ENCODE measurements around the gene MMP2. TPM values are rescaled to one million over a fixed set of nuclear protein-coding genes. Genes with fewer than 3 reads are reported as not detected.
A peak's percentile ranks its signal among the peaks of the same experiment; 100 is the strongest.

MMP2 gene
- total and polyA plus RNA-seq, 2 of the 8 experiments (the other 6 are each of a cell fraction or from before 2014, with no cell fraction given), result 33.6 to 58.2 TPM

- Histone ChIP-seq H3K9me3 (ENCODE audit: insufficient read depth in 2 of 2, low read depth in 1 of 2, low read length in 1 of 2) (no peaks in the 10 kb centered on the region), H3K4me3 (ENCODE audit: extremely low read depth in 1 of 4, insufficient read depth in 2 of 4, low read depth in 3 of 4, low read length in 4 of 4) (no peak overlapping the region), H3K14ac (ENCODE audit: insufficient read length) (no peak overlapping the region), H2AK5ac (ENCODE audit: low read depth, low read length) (no peak overlapping the region), H3K23me2 (ENCODE audit: low read depth, low read length) (no peaks in the 10 kb centered on the region), H3K9ac (replicated peaks in 1 of 4; ENCODE audit: extremely low read depth in 1 of 4, low read depth in 3 of 4, low read length in 3 of 4) (no peak overlapping the region), H3K23ac (ENCODE audit: insufficient read length) (no peak overlapping the region), H3K4me1 (replicated peaks in 1 of 4; ENCODE audit: control insufficient read depth in 3 of 4, insufficient read depth in 4 of 4, low read length in 3 of 4) (peaks cover 0 to 4% (median 0%) of the 10 kb centered on the region in 4 experiments; a peak in 4 of 7 replicates), H2AFZ (ENCODE audit: low read length) (no peak overlapping the region), H3K79me1 (ENCODE audit: low read depth, low read length) (no peaks in the 10 kb centered on the region), H2BK15ac (ENCODE audit: low read length) (no peak overlapping the region), H2BK20ac (ENCODE audit: low read length) (no peak overlapping the region), H2BK120ac (replicated peaks; ENCODE audit: low read depth, low read length) (no peak overlapping the region), H4K20me1 (replicated peaks in 1 of 2; ENCODE audit: control insufficient read depth in 1 of 2, insufficient read depth in 2 of 2, low read length in 2 of 2) (no peaks in the 10 kb centered on the region), H3K18ac (ENCODE audit: extremely low read depth, low read length) (no peak overlapping the region), H3K4me2 (ENCODE audit: insufficient read depth in 1 of 2, low read depth in 2 of 2, low read length in 2 of 2) (no peak overlapping the region), H3K4ac (replicated peaks; ENCODE audit: insufficient read length, low read depth, low read length) (no peak overlapping the region), H3K27ac (ENCODE audit: low read depth, low read length) (no peak overlapping the region), H4K8ac (ENCODE audit: extremely low read depth, insufficient read depth, low read length) (no peak overlapping the region), H3K36me3 (ENCODE audit: control insufficient read depth in 2 of 4, insufficient read depth in 4 of 4, low read length in 3 of 4) (no peaks in the 10 kb centered on the region), H2BK5ac (ENCODE audit: low read depth, low read length) (no peak overlapping the region), H3K27me3 (replicated peaks in 1 of 4; ENCODE audit: control insufficient read depth in 3 of 4, extremely low read depth in 1 of 4, insufficient read depth in 3 of 4, low read length in 3 of 4) (peaks cover 0 to 1% (median 0%) of the 10 kb centered on the region in 4 experiments; a peak in 5 of 7 replicates), H2BK12ac (ENCODE audit: low read depth, low read length) (no peak overlapping the region; the same call in 1 of the 2 replicates), H4K91ac (replicated peaks; ENCODE audit: insufficient read length, low read length) (no peak overlapping the region), H4K5ac (ENCODE audit: insufficient read length, low read depth, low read length) (no peak overlapping the region), H3K79me2 (ENCODE audit: control insufficient read depth in 1 of 2, insufficient read depth in 2 of 2, low read length in 2 of 2) (no peaks in the 10 kb centered on the region), H3K56ac (replicated peaks; ENCODE audit: insufficient read length, low read depth, low read length) (no peak overlapping the region)
- CTCF ChIA-PET (ENCODE audit: partially characterized antibody), result interaction anchor here (0.6 to 19.1 kb wide), 19 partner anchors 9 to 406 kb away, joined by 3 to 446 read pairs (median 6); partner anchors contain the start of gene SLC6A2
- POLR2A ChIA-PET (ENCODE audit: partially characterized antibody), result interaction anchor here (1.8 kb wide), 1 partner anchor 14 kb away, joined by 4 read pairs; no protein-coding TSS in a partner anchor
- TF ChIP-seq CBX8 (IDR thresholded peaks at IDR 0.05; ENCODE audit: borderline replicate concordance, low read depth, low read length) (no peak), KDM1A (IDR thresholded peaks at IDR 0.05; ENCODE audit: borderline replicate concordance, low read length) (peak; percentile 78; the same call in 1 of the 2 replicates)
- 91% methylated on average over 4 of the region's 4 CpGs; no CpG with 5 or more reads in 1 of the 2 experiments for WGBS, 2 experiments (ENCODE audit: extremely low coverage in 1 of 2, insufficient coverage in 1 of 2, insufficient read length in 1 of 2, insufficient replicate concordance in 2 of 2, low coverage in 1 of 2, low lambda C conversion rate in 2 of 2, missing lambda C conversion rate in 1 of 2)
- FAIRE-seq, result no peak
- no peak for DNase-seq (ENCODE audit: low read depth in 1 of 2, low spot score in 2 of 2)
Observed at GRCh38 chr16:55466209-55466608, 12.8 kb upstream of the MMP2 start.
